ENCODE measurements around the gene RTKN2. TPM values are rescaled to one million over a fixed set of nuclear protein-coding genes. Genes with fewer than 3 reads are reported as not detected.

The RTKN2 gene
- total RNA-seq, 1 donor from 2014 or later, result 6.7 TPM

DNA sequence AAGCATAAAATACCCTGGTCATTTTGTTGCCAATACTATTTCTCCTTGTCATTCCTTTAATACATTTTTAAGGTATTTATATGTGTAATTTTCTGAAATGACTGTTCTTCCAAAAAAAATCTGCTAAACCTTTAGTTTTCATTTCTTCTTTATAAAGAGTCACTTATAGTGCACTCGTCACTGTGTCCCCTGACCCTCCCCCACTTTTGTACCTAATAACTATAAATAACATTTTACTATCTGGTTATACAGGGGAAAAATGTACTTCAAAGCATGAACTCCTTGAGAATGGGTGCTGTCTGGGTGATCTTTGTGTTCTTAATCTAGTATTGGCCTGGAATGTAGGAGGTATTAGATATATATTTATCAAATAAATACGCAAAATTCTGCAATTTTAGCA, 31.1 kb downstream of the RTKN2 start:
- Histone ChIP-seq H3K4me3 (ENCODE audit: low read depth, low read length) (no peak overlapping the region), H3K27me3 (ENCODE audit: control insufficient read depth, insufficient read depth, low read length) (no peaks in the 10 kb centered on the region), H3K36me3 (ENCODE audit: control insufficient read depth, insufficient read depth, low read length) (no peaks in the 10 kb centered on the region)
- DNase-seq (ENCODE audit: low read depth), result no peak
- TF ChIP-seq, protein P1, sequence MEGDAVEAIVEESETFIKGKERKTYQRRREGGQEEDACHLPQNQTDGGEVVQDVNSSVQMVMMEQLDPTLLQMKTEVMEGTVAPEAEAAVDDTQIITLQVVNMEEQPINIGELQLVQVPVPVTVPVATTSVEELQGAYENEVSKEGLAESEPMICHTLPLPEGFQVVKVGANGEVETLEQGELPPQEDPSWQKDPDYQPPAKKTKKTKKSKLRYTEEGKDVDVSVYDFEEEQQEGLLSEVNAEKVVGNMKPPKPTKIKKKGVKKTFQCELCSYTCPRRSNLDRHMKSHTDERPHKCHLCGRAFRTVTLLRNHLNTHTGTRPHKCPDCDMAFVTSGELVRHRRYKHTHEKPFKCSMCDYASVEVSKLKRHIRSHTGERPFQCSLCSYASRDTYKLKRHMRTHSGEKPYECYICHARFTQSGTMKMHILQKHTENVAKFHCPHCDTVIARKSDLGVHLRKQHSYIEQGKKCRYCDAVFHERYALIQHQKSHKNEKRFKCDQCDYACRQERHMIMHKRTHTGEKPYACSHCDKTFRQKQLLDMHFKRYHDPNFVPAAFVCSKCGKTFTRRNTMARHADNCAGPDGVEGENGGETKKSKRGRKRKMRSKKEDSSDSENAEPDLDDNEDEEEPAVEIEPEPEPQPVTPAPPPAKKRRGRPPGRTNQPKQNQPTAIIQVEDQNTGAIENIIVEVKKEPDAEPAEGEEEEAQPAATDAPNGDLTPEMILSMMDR (IDR thresholded peaks at IDR 0.05; ENCODE audit: insufficient read depth, low read length, poor library complexity, severe bottlenecking), result no peak

DNA sequence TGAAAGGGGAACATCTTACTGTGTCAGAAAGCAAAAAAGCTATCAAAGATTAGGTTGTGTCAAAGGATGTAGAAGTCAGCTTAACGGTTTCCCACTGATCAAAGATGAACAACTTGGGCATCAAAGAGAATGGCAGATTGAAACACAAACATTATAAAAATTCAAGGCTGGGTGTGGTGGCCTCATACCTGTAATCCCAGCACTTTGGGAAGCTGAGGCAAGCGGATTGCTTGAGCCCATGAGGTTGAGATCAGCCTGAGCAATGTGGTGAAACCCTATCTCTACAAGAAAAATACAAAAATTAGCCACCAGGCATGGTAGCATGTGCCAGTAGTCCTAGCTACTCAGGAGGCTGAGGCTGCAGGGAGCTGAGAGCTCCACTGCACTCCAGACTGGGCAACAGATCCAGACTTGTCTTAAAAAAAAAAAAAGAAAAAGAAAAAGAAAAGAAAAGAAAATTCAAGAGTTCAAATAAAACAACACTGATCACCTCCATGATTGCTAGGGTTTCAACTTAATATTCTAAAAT, 34.5 kb downstream of the RTKN2 start:
- Histone ChIP-seq H3K36me3 (ENCODE audit: control insufficient read depth, insufficient read depth, low read length) (no peaks in the 10 kb centered on the region), H3K27me3 (ENCODE audit: control insufficient read depth, insufficient read depth, low read length) (no peaks in the 10 kb centered on the region), H3K4me3 (ENCODE audit: low read depth, low read length) (no peak overlapping the region)
- TF ChIP-seq, protein P1 (IDR thresholded peaks at IDR 0.05; ENCODE audit: insufficient read depth, low read length, poor library complexity, severe bottlenecking), result no peak
- DNase-seq (ENCODE audit: low read depth), result no peak

DNA sequence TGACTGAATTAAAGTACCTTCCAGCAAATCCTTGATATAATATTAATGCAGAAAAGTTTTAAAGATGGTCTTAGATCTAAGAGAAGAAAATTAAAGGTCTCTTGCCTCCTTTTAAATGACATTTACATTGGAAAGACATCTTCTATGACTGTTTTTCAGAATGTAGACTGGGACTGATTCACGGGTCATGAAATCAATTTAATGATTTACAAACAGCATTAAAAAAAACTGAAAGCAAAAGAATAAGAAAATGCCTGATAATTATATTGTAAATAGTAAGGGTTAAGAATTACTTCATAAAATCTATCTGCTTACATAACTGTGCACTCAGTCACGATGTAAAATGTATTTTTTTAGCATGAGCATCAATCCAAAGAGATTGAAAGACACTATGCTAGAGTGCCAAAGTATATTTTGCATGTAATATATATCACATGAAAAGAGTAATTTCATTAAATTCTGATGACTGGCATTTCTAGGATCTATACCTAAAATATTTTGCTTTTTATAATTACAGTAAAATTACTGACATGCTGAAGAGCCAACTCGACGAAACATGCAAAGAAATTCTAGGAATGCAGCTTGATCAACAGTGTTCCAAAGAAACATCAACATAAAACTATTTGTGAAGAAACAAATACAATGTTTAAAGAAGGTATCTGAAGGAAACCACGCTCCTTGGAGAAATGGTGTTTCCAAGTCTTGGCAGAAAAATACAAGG, 35.1 kb downstream of the RTKN2 start:
- Histone ChIP-seq H3K4me3 (ENCODE audit: low read depth, low read length) (no peak overlapping the region), H3K36me3 (ENCODE audit: control insufficient read depth, insufficient read depth, low read length) (no peaks in the 10 kb centered on the region), H3K27me3 (ENCODE audit: control insufficient read depth, insufficient read depth, low read length) (no peaks in the 10 kb centered on the region)
- DNase-seq (ENCODE audit: low read depth), result no peak
- TF ChIP-seq, protein P1 (IDR thresholded peaks at IDR 0.05; ENCODE audit: insufficient read depth, low read length, poor library complexity, severe bottlenecking), result no peak

DNA sequence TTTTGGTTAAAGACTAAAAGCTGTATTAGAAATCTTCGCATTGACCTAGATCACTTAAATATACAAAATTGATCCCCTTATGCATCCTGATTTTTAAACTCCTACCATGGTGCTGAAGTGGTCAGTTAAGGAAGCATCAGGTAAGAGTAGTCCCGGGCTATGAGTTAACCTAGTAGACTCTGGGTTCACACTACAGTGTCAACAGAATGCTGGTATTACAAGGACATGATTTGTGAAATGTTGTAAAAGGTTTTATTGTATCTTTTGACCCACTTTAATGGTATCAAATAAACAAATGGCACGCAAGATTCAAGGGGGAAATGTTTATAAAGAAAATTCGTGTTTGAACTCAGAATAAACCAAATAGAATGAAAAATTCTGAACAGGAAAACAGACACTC, 36.8 kb downstream of the RTKN2 start:
- DNase-seq (ENCODE audit: low read depth), result no peak
- Histone ChIP-seq H3K4me3 (ENCODE audit: low read depth, low read length) (no peak overlapping the region), H3K36me3 (ENCODE audit: control insufficient read depth, insufficient read depth, low read length) (no peaks in the 10 kb centered on the region), H3K27me3 (ENCODE audit: control insufficient read depth, insufficient read depth, low read length) (no peaks in the 10 kb centered on the region)
- TF ChIP-seq, protein P1 (IDR thresholded peaks at IDR 0.05; ENCODE audit: insufficient read depth, low read length, poor library complexity, severe bottlenecking), result no peak

DNA sequence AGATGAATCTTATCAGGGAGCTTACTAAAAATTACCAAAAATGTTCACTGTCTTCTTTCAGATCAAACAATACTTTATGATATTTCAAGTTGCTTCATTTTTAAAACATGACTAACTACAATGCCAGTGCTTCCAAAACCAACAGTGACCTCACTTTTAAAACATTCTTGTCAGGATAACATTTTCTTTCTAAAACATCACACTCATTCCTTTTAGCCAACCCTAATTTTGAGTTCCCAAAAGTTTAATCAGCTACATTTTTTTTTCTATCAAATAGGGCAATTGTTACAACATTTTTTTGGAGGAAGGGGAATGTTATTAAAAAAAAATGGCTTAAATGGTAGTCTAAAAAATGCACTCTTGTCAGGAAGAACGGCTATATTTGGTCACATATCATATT, 37.3 kb downstream of the RTKN2 start:
- Histone ChIP-seq H3K27me3 (ENCODE audit: control insufficient read depth, insufficient read depth, low read length) (no peaks in the 10 kb centered on the region), H3K36me3 (ENCODE audit: control insufficient read depth, insufficient read depth, low read length) (no peaks in the 10 kb centered on the region), H3K4me3 (ENCODE audit: low read depth, low read length) (no peak overlapping the region)
- DNase-seq (ENCODE audit: low read depth), result peak; percentile 45
- TF ChIP-seq, protein P1 (IDR thresholded peaks at IDR 0.05; ENCODE audit: insufficient read depth, low read length, poor library complexity, severe bottlenecking), result no peak
